Esophagus muscularis mucosa (tissue), 4 donors: ENCODE results near the gene EGFL7. TPM values are rescaled to one million over a fixed set of nuclear protein-coding genes. Genes with fewer than 3 reads are reported as not detected.

ENCODE experiments used
- DNase-seq: peaks from one replicate; pipeline ENCODE4 v3.0.0-alpha.2; 2017; ENCODE audit errors: extremely low spot score
- H3K27ac ChIP-seq, 4 donors: fragments of 200-600 bp; sonication (generic); replicated peaks in 1 of 4; 1 replicate in 3 of 4; 2 replicates in 1 of 4; pipeline ENCODE4 v1.5.1; 2016 to 2019; ENCODE audit warnings: mild to moderate bottlenecking in 1 of 4
- H3K27me3 ChIP-seq, 4 donors: fragments of 200-600 bp; sonication (generic); one replicate each; pipeline versions ENCODE4 v1.5.1 to v1.6.0; 2016 to 2019
- H3K36me3 ChIP-seq, 4 donors: fragments of 200-600 bp; sonication (generic); one replicate each; pipeline ENCODE4 v1.5.1; 2016 to 2019
- H3K4me1 ChIP-seq, 4 donors: fragments of 200-600 bp; sonication (generic); one replicate each; pipeline ENCODE4 v1.5.1; 2016 to 2019
- H3K4me3 ChIP-seq, 4 donors: fragments of 200-600 bp; sonication (generic); 1 replicate in 2 of 4; 2 replicates in 2 of 4; pipeline ENCODE4 v1.5.1; 2016 to 2019; ENCODE audit warnings: mild to moderate bottlenecking in 4 of 4, moderate library complexity in 1 of 4
- H3K9me3 ChIP-seq, 4 donors: fragments of 200-600 bp; sonication (generic); 1 replicate in 3 of 4; 2 replicates in 1 of 4; pipeline ENCODE4 v1.5.1; 2016 to 2019
- CTCF ChIP-seq, 3 experiments: fragments of 200-600 bp in 2 of 3; fragments of 450-650 bp in 1 of 3; sonication (generic) in 2 of 3; IDR thresholded peaks; one replicate each; pipeline ENCODE4 v1.5.1; 2017 to 2019; ENCODE audit warnings: antibody characterized with exemption in 3 of 3, mild to moderate bottlenecking in 2 of 3, moderate library complexity in 1 of 3
- EP300 ChIP-seq: sonication (generic); formaldehyde crosslinking; IDR thresholded peaks from one replicate; pipeline ENCODE4 v1.6.1; 2017; ENCODE audit warnings: antibody characterized with exemption
- POLR2A ChIP-seq: fragments of 450-650 bp; IDR thresholded peaks from one replicate; pipeline ENCODE4 v1.6.1; 2017; ENCODE audit warnings: antibody characterized with exemption, moderate library complexity, mild to moderate bottlenecking, low read depth
- POLR2AphosphoS5 ChIP-seq, 2 donors: sonication (generic); formaldehyde crosslinking; IDR thresholded peaks; one replicate each; pipeline ENCODE4 v1.6.1; 2017; ENCODE audit warnings: antibody characterized with exemption in 2 of 2
- WGBS: methylation state at CpG from one replicate; pipeline ENCODE4 v1.1.5; 2018; 5-methylcytosine and 5-hydroxymethylcytosine counted together
- intact Hi-C: fragments of 100-400 bp; cut with DNase I; formaldehyde crosslinking; loops from one replicate; pipeline ENCODE4 v1.15.1; 2023
- total RNA-seq, 4 donors: library from RNA; depleted of rRNA; stranded (reverse); fragments of >200 nt; gene quantifications; one replicate each; pipeline versions ENCODE4 v1.1.0 to v1.2.1, GENCODE V29; 2016

Gene EGFL7
- total RNA-seq, 4 donors from 2014 or later, result 33.2 to 134 (median 78.7) TPM

GRCh38 chr9:136616307-136616635 lies 46.4 kb upstream of the EGFL7 start:
- intact Hi-C loops, result no loop called here
- DNase-seq, result no peak
- H3K36me3 ChIP-seq, result no peaks in the 10 kb centered on the region
- no peaks in the 10 kb centered on the region for H3K9me3 ChIP-seq
- H3K4me1 ChIP-seq, result peaks cover 20 to 32% (median 30%) of the 10 kb centered on the region in 4 donors
- no peak for TF ChIP-seq CTCF (IDR thresholded peaks at IDR 0.05)
- TF ChIP-seq POLR2A, result no peak
- no peak for TF ChIP-seq EP300
- TF ChIP-seq POLR2AphosphoS5 (IDR thresholded peaks at IDR 0.05), result no peak
- no peak overlapping the region for H3K4me3 ChIP-seq
- H3K27ac ChIP-seq, result no peak overlapping the region
- H3K27me3 ChIP-seq, result no peaks in the 10 kb centered on the region
- WGBS, result 100% methylated on average over 3 of the region's 12 CpGs

- no peaks in the 10 kb centered on the region for H3K27me3 ChIP-seq
- H3K4me3 ChIP-seq, result no peak overlapping the region
- 78% methylated on average over 10 of the region's 22 CpGs for WGBS
- no peaks in the 10 kb centered on the region for H3K36me3 ChIP-seq
- TF ChIP-seq POLR2A (no peak), POLR2AphosphoS5 (IDR thresholded peaks at IDR 0.05) (no peak), CTCF (IDR thresholded peaks at IDR 0.05) (no peak), EP300 (no peak)
- intact Hi-C loops, result no loop called here
- no peaks in the 10 kb centered on the region for H3K9me3 ChIP-seq
- no peak overlapping the region for H3K27ac ChIP-seq
- H3K4me1 ChIP-seq, result peaks cover 20 to 32% (median 30%) of the 10 kb centered on the region in 4 donors
- no peak for DNase-seq
Observed at GRCh38 chr9:136616948-136617695, 45.6 kb upstream of the EGFL7 start.

GRCh38 chr9:136617746-136618579 lies 44.8 kb upstream of the EGFL7 start:
- WGBS, result 87% methylated on average over 19 of the region's 26 CpGs
- Histone ChIP-seq H3K4me1 (peaks cover 20 to 32% (median 30%) of the 10 kb centered on the region in 4 donors), H3K27ac (no peak overlapping the region), H3K4me3 (no peak overlapping the region), H3K9me3 (no peaks in the 10 kb centered on the region), H3K36me3 (no peaks in the 10 kb centered on the region), H3K27me3 (no peaks in the 10 kb centered on the region)
- TF ChIP-seq POLR2AphosphoS5 (IDR thresholded peaks at IDR 0.05), result no peak
- no peak for DNase-seq
- intact Hi-C loops, result no loop called here

GRCh38 chr9:136618580-136619547 lies 43.9 kb upstream of the EGFL7 start:
- no peak for DNase-seq
- no peak overlapping the region for H3K27ac ChIP-seq
- intact Hi-C loops, result no loop called here
- no peak overlapping the region for H3K4me3 ChIP-seq
- 87% methylated on average over 13 of the region's 27 CpGs for WGBS
- no peaks in the 10 kb centered on the region for H3K9me3 ChIP-seq
- H3K27me3 ChIP-seq, result no peaks in the 10 kb centered on the region
- H3K36me3 ChIP-seq, result no peaks in the 10 kb centered on the region
- peaks cover 15 to 30% (median 29%) of the 10 kb centered on the region in 4 donors for H3K4me1 ChIP-seq
- TF ChIP-seq POLR2A, result no peak
- no peak for TF ChIP-seq EP300
- no peak for TF ChIP-seq CTCF (IDR thresholded peaks at IDR 0.05)
- TF ChIP-seq POLR2AphosphoS5 (IDR thresholded peaks at IDR 0.05), result no peak
